Endodermal cell (in vitro differentiated cells): Measurements from ENCODE around the gene ZBTB20. TPM values are rescaled to one million over a fixed set of nuclear protein-coding genes. Genes with fewer than 3 reads are reported as not detected.

ENCODE experiments used
- DNase-seq: peaks from one replicate; pipeline ENCODE4 v3.0.0-alpha.2; 2017
- H3K27ac ChIP-seq: 2 replicates; pipeline ENCODE4 v1.5.1; 2013; ENCODE audit warnings: mild to moderate bottlenecking, low read depth, low read length, moderate library complexity
- H3K27me3 ChIP-seq: 2 replicates; pipeline ENCODE4 v1.6.1; 2013; ENCODE audit warnings: mild to moderate bottlenecking, low read length, moderate library complexity; ENCODE audit not compliant: insufficient read depth, control insufficient read depth, poor library complexity, severe bottlenecking
- H3K36me3 ChIP-seq: 2 replicates; pipeline ENCODE4 v1.7.0; 2013; ENCODE audit warnings: mild to moderate bottlenecking, low read length, moderate library complexity; ENCODE audit not compliant: control insufficient read depth, insufficient read depth
- H3K4me1 ChIP-seq: one replicate; pipeline ENCODE4 v1.7.0; 2013; ENCODE audit warnings: low read length; ENCODE audit not compliant: control insufficient read depth, insufficient read depth
- H3K4me3 ChIP-seq: 2 replicates; pipeline ENCODE4 v1.5.1; 2013; ENCODE audit warnings: mild to moderate bottlenecking, low read length, moderate library complexity
- H3K9ac ChIP-seq: 2 replicates; pipeline ENCODE4 v1.6.1; 2013; ENCODE audit warnings: mild to moderate bottlenecking, low read length, moderate library complexity; ENCODE audit not compliant: poor library complexity, severe bottlenecking; ENCODE audit errors: extremely low read depth
- H3K9me3 ChIP-seq: 2 replicates; pipeline ENCODE4 v1.6.1; 2013; ENCODE audit warnings: mild to moderate bottlenecking, low read length, moderate library complexity; ENCODE audit not compliant: control insufficient read depth
- H3K27ac Mint-ChIP-seq: 2 replicates; pipeline ENCODE4 v1.8.0; 2020; ENCODE audit warnings: mixed read lengths
- H3K27me3 Mint-ChIP-seq: 2 replicates; pipeline ENCODE4 v1.8.0; 2021; ENCODE audit warnings: mild to moderate bottlenecking, mixed read lengths; ENCODE audit not compliant: insufficient read depth
- H3K36me3 Mint-ChIP-seq: 2 replicates; pipeline ENCODE4 v1.8.0; 2020; ENCODE audit warnings: low read depth, mixed read lengths
- H3K4me1 Mint-ChIP-seq: 2 replicates; pipeline ENCODE4 v1.8.0; 2020; ENCODE audit warnings: mixed read lengths
- H3K4me3 Mint-ChIP-seq: 2 replicates; pipeline ENCODE4 v1.8.0; 2020; ENCODE audit warnings: mild to moderate bottlenecking, moderate library complexity, mixed read lengths
- H3K9me3 Mint-ChIP-seq: 2 replicates; pipeline ENCODE4 v1.8.0; 2020; ENCODE audit warnings: mild to moderate bottlenecking, mixed read lengths
- WGBS, 2 experiments: methylation state at CpG; one replicate each; pipeline versions ENCODE4 v1.1.5 to v1.1.7; 2013; ENCODE audit warnings: missing lambda C conversion rate in 2 of 2, mixed read lengths in 1 of 2; ENCODE audit not compliant: insufficient coverage in 1 of 2, insufficient read length in 1 of 2; 5-methylcytosine and 5-hydroxymethylcytosine counted together
- total RNA-seq, 2 donors: library from RNA; stranded (reverse); fragmentation: NEBNext Ultra II Directional in 1 of 2; extraction: Animal tissue kit (Norgen Biotek cat#: 25700) in 1 of 2; gene quantifications; 2 replicates in 1 of 2; 3 replicates in 1 of 2; pipeline ENCODE4 v1.2.1, GENCODE V29; 2021
- TF ChIP-seq, protein P1 (sequence below): fragments of 200-600 bp; sonication (generic); conservative IDR thresholded peaks from 2 replicates; pipeline ENCODE4 v1.5.0; 2021; ENCODE audit warnings: antibody characterized with exemption, mild to moderate bottlenecking

ZBTB20 gene
- total RNA-seq, 2 donors from 2014 or later: 1.6 to 2.9 TPM

DNA sequence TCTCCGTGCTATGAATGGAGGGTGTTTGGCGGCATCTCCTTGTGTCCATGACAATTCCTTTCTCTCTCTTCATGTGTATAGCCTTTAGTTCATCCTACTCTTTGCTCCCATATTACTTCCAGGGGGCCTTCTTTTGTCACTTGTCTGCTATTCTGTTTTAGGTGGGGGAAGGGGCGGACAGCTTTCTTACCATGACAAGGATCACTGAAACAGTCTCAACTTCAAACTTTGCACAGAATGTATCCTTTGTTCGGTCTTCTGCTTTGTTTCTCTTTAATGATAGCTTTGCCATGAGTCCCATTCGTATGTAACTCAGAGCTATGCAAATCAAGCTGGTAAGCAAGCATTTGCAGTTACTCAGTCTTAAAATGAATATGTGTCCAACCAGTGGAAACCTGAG lies 559.1 kb downstream of the ZBTB20 start:
- H3K4me3 ChIP-seq: no peak overlapping the region
- H3K4me1 ChIP-seq: no peaks in the 10 kb centered on the region
- H3K36me3 Mint-ChIP-seq: no peaks in the 10 kb centered on the region
- no peak overlapping the region for H3K27ac ChIP-seq
- H3K4me3 Mint-ChIP-seq: no peak overlapping the region
- H3K9me3 ChIP-seq: no peaks in the 10 kb centered on the region
- H3K36me3 ChIP-seq: no peaks in the 10 kb centered on the region
- no peaks in the 10 kb centered on the region for H3K27me3 ChIP-seq
- DNase-seq: no peak
- H3K9ac ChIP-seq: no peak overlapping the region
- WGBS, 2 experiments: 90 to 91% methylated on average over 4 to 5 of the region's 5 CpGs
- no peaks in the 10 kb centered on the region for H3K9me3 Mint-ChIP-seq
- H3K4me1 Mint-ChIP-seq: peaks cover 7% of the 10 kb centered on the region
- H3K27me3 Mint-ChIP-seq: no peaks in the 10 kb centered on the region
- no peak overlapping the region for H3K27ac Mint-ChIP-seq
- TF ChIP-seq, protein P1, sequence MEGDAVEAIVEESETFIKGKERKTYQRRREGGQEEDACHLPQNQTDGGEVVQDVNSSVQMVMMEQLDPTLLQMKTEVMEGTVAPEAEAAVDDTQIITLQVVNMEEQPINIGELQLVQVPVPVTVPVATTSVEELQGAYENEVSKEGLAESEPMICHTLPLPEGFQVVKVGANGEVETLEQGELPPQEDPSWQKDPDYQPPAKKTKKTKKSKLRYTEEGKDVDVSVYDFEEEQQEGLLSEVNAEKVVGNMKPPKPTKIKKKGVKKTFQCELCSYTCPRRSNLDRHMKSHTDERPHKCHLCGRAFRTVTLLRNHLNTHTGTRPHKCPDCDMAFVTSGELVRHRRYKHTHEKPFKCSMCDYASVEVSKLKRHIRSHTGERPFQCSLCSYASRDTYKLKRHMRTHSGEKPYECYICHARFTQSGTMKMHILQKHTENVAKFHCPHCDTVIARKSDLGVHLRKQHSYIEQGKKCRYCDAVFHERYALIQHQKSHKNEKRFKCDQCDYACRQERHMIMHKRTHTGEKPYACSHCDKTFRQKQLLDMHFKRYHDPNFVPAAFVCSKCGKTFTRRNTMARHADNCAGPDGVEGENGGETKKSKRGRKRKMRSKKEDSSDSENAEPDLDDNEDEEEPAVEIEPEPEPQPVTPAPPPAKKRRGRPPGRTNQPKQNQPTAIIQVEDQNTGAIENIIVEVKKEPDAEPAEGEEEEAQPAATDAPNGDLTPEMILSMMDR: no peak

- H3K4me3 Mint-ChIP-seq: no peak overlapping the region
- H3K36me3 Mint-ChIP-seq: no peaks in the 10 kb centered on the region
- TF ChIP-seq, protein P1: no peak
- H3K36me3 ChIP-seq: no peaks in the 10 kb centered on the region
- H3K4me1 ChIP-seq: no peaks in the 10 kb centered on the region
- 91 to 100% methylated on average over 1 of the region's 1 CpG for WGBS, 2 experiments
- H3K9me3 ChIP-seq: no peaks in the 10 kb centered on the region
- H3K27me3 Mint-ChIP-seq: no peaks in the 10 kb centered on the region
- H3K4me1 Mint-ChIP-seq: peaks cover 7% of the 10 kb centered on the region
- no peak overlapping the region for H3K4me3 ChIP-seq
- no peaks in the 10 kb centered on the region for H3K27me3 ChIP-seq
- H3K27ac Mint-ChIP-seq: no peak overlapping the region
- no peaks in the 10 kb centered on the region for H3K9me3 Mint-ChIP-seq
- DNase-seq: no peak
- H3K27ac ChIP-seq: no peak overlapping the region
- H3K9ac ChIP-seq: no peak overlapping the region
These were observed 561.0 kb downstream of the ZBTB20 start for GRCh38 chr3:114586119-114586518.

- no peaks in the 10 kb centered on the region for H3K9me3 ChIP-seq
- TF ChIP-seq, protein P1: no peak
- H3K4me3 Mint-ChIP-seq: no peak overlapping the region
- H3K27ac ChIP-seq: no peak overlapping the region
- H3K27me3 Mint-ChIP-seq: no peaks in the 10 kb centered on the region
- H3K36me3 ChIP-seq: no peaks in the 10 kb centered on the region
- H3K27me3 ChIP-seq: no peaks in the 10 kb centered on the region
- H3K4me1 ChIP-seq: no peaks in the 10 kb centered on the region
- H3K9me3 Mint-ChIP-seq: no peaks in the 10 kb centered on the region
- DNase-seq: no peak
- H3K4me3 ChIP-seq: no peak overlapping the region
- no peaks in the 10 kb centered on the region for H3K36me3 Mint-ChIP-seq
- no peak overlapping the region for H3K27ac Mint-ChIP-seq
- no peak overlapping the region for H3K9ac ChIP-seq
- WGBS, 2 experiments: 95% methylated on average over 4 of the region's 4 CpGs
- H3K4me1 Mint-ChIP-seq: peaks cover 7% of the 10 kb centered on the region
These were observed 561.4 kb downstream of the ZBTB20 start for GRCh38 chr3:114585687-114586086.
